K562 (cell line): ENCODE results near the gene WFIKKN1. TPM values are rescaled to one million over a fixed set of nuclear protein-coding genes. Genes with fewer than 3 reads are reported as not detected.

Experiments used
- ARID3A ChIP-seq: IDR thresholded peaks from 2 replicates; pipeline ENCODE4 v1.6.1; 2012; ENCODE audit warnings: low read depth, low read length, improper control_type of control experiment, borderline replicate concordance
- ETV5 ChIP-seq: sonication (generic); formaldehyde crosslinking; IDR thresholded peaks from 2 replicates; pipeline ENCODE4 v1.4.0; 2020; ENCODE audit warnings: low read depth, mild to moderate bottlenecking, missing genetic modification reagents
- HINFP ChIP-seq: fragments of 450-650 bp; conservative IDR thresholded peaks from 2 replicates; pipeline ENCODE4 v1.6.1; 2016; ENCODE audit warnings: missing genetic modification characterization, low read depth, mild to moderate bottlenecking, control low read depth, missing compliant biosample characterization
- ID3 ChIP-seq, 2 experiments: fragments of 250-450 bp in 1 of 2; fragments of 450-650 bp in 1 of 2; sonication (Bioruptor Pico) in 1 of 2; IDR thresholded peaks; 2 replicates each; pipeline versions ENCODE4 v1.6.1 to v1.8.0; 2016 to 2021; ENCODE audit warnings: mild to moderate bottlenecking in 2 of 2, moderate library complexity in 2 of 2, missing compliant biosample characterization in 1 of 2, missing genetic modification characterization in 1 of 2
- LCOR ChIP-seq: sonication (generic); formaldehyde crosslinking; IDR thresholded peaks from 2 replicates; pipeline ENCODE4 v1.8.0; 2022; ENCODE audit warnings: mild to moderate bottlenecking, missing genetic modification reagents
- MAX ChIP-seq: sonication (generic); formaldehyde crosslinking; IDR thresholded peaks from 2 replicates; pipeline ENCODE4 v1.9.0; 2022; ENCODE audit warnings: mild to moderate bottlenecking, missing genetic modification reagents
- MED1 ChIP-seq: sonication (generic); formaldehyde crosslinking; IDR thresholded peaks from 2 replicates; pipeline ENCODE4 v1.8.1; 2023; ENCODE audit warnings: missing genetic modification reagents, borderline replicate concordance
- SNAPC5 ChIP-seq: fragments of 250-450 bp; sonication (Bioruptor Pico); IDR thresholded peaks from 2 replicates; pipeline ENCODE4 v1.8.0; 2021; ENCODE audit warnings: moderate library complexity, mild to moderate bottlenecking, inconsistent platforms
- TFAM ChIP-seq: fragments of 250-450 bp; sonication (Bioruptor Pico); conservative IDR thresholded peaks from 2 replicates; pipeline ENCODE4 v1.5.0; 2021; ENCODE audit warnings: mild to moderate bottlenecking, moderate library complexity
- XRCC5 ChIP-seq: fragments of 200-400 bp; formaldehyde crosslinking; IDR thresholded peaks from 2 replicates; pipeline ENCODE4 v1.6.1; 2017; ENCODE audit warnings: low read depth, mild to moderate bottlenecking, low read length
- ZNF436 ChIP-seq: fragments of 250-450, 450-650 bp; sonication (Bioruptor Pico); formaldehyde crosslinking; IDR thresholded peaks from 2 replicates; pipeline ENCODE4 v1.7.0; 2020; ENCODE audit warnings: mild to moderate bottlenecking
- ZSCAN29 ChIP-seq: fragments of 450-650 bp; IDR thresholded peaks from 2 replicates; pipeline ENCODE4 v1.6.1; 2017
- polyA plus RNA-seq, 8 experiments: library from polyadenylated mRNA; depleted of rRNA in 4 of 8; stranded (reverse) in 5 of 8; unstranded in 3 of 8; fragments of >200 nt; fragmentation: Nextera tagmentation in 2 of 8; fragmentation: Illumina TruSeq in 1 of 8; extraction: Ambion mirVana in 2 of 8; extraction: Trizol in 1 of 8; gene quantifications; 2 replicates each; pipeline versions ENCODE4 v1.2.1 to v1.2.3, GENCODE V29; 2011 to 2014; ENCODE audit warnings: inconsistent platforms in 1 of 8, missing spikeins in 1 of 8
- total RNA-seq, 7 experiments: library from RNA; depleted of rRNA in 6 of 7; stranded (reverse); fragments of >200 nt in 6 of 7; fragmentation: Illumina TruSeq in 2 of 7; extraction: Trizol in 2 of 7; gene quantifications; 2 replicates each; pipeline versions ENCODE4 v1.2.1 to v1.2.3, GENCODE V29; 2011 to 2021; ENCODE audit warnings: low replicate concordance in 1 of 7

Gene WFIKKN1
- total and polyA plus RNA-seq, 9 of the 15 experiments (the other 6 are each of a cell fraction or from before 2014, with no cell fraction given): 0.14 to 1.1 (median 0.50) TPM; not detected in 4

GRCh38 chr16:660459-661183 is 29.8 kb downstream of the WFIKKN1 start (continued):
- TF ChIP-seq SNAPC5 (CRISPR knock-in tag): no peak
- TF ChIP-seq HINFP (tag): no peak
- TF ChIP-seq ZSCAN29: no peak
- 0 out of 2 replicates have a peak, but pooled peaks have one; percentile 74 for TF ChIP-seq XRCC5
- TF ChIP-seq LCOR (CRISPR knock-in tag): peak; percentile 20; the same call in 1 of the 2 replicates
- TF ChIP-seq TFAM: no peak
- TF ChIP-seq ID3 (CRISPR knock-in tag; IDR thresholded peaks at IDR 0.05): no peak
- TF ChIP-seq ID3 (tag; IDR thresholded peaks at IDR 0.05): no peak
- peak; percentile 88 for TF ChIP-seq MAX
- no peak for TF ChIP-seq ZNF436 (CRISPR knock-in tag)
- TF ChIP-seq ARID3A: no peak
- no peak for TF ChIP-seq ETV5
- TF ChIP-seq MED1 (CRISPR knock-in tag): no peak
